Loucy (cell line): Measurements from ENCODE around the gene SLC9A5.

Experiments
- EZH2phosphoT487 ChIP-seq: fragments of 200-600 bp; IDR thresholded peaks from 2 replicates; pipeline ENCODE4 v1.6.1; 2018; ENCODE audit warnings: antibody characterized with exemption, mild to moderate bottlenecking, moderate library complexity, borderline replicate concordance
- TF ChIP-seq, protein P1 (sequence below): fragments of 200-600 bp; sonication (generic); conservative IDR thresholded peaks from 2 replicates; pipeline ENCODE4 v1.5.1; 2014; ENCODE audit warnings: mild to moderate bottlenecking, antibody characterized with exemption, low read length

GRCh38 chr16:67312719-67313118 is 63.9 kb downstream of the SLC9A5 start:
- TF ChIP-seq, protein P1, sequence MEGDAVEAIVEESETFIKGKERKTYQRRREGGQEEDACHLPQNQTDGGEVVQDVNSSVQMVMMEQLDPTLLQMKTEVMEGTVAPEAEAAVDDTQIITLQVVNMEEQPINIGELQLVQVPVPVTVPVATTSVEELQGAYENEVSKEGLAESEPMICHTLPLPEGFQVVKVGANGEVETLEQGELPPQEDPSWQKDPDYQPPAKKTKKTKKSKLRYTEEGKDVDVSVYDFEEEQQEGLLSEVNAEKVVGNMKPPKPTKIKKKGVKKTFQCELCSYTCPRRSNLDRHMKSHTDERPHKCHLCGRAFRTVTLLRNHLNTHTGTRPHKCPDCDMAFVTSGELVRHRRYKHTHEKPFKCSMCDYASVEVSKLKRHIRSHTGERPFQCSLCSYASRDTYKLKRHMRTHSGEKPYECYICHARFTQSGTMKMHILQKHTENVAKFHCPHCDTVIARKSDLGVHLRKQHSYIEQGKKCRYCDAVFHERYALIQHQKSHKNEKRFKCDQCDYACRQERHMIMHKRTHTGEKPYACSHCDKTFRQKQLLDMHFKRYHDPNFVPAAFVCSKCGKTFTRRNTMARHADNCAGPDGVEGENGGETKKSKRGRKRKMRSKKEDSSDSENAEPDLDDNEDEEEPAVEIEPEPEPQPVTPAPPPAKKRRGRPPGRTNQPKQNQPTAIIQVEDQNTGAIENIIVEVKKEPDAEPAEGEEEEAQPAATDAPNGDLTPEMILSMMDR = no peak
- TF ChIP-seq EZH2phosphoT487 = no peak
